Measurements from ENCODE around the gene RBBP9. TPM values are rescaled to one million over a fixed set of nuclear protein-coding genes. Genes with fewer than 3 reads are reported as not detected.

RBBP9 gene
- total and polyA plus RNA-seq, 8 donors: 2.1 to 7.3 (median 5.7) TPM

- Histone ChIP-seq H3K4me1 (peaks cover 8 to 14% (median 8%) of the 10 kb centered on the region in 3 donors), H3K27me3 (no peaks in the 10 kb centered on the region), H3K9me3 (no peaks in the 10 kb centered on the region), H3K36me3 (no peaks in the 10 kb centered on the region), H3K4me3 (peak within 1 kb of the TSS; percentile 73 to 96 (median 88)), H3K27ac (peak within 1 kb of the TSS; percentile 78 to 88 (median 84))
- ATAC-seq: peak; percentile 99 to 100 (median 100)
- peak; percentile 91 to 97 (median 94) for DNase-seq
- TF ChIP-seq CTCF (IDR thresholded peaks at IDR 0.05): no peak
- intact Hi-C loops (cut with DNase I): no loop called here
- WGBS, 2 donors: 0% methylated on average over 57 of the region's 57 CpGs
- FAIRE-seq: peak; percentile 51
These were observed 29.9 kb downstream of the RBBP9 start, which contains the start of the genes DZANK1 and POLR3F for GRCh38 chr20:18466894-18467730. TSS of gene DZANK1 (minus strand) at chr20:18467030. CDS start at chr20:18465358, 1,672 bp downstream. TSS of gene POLR3F (plus strand) at chr20:18467390. CDS start at chr20:18467507, 117 bp downstream.

- DNase-seq: no peak
- no peaks in the 10 kb centered on the region for H3K36me3 ChIP-seq
- intact Hi-C loops (cut with DNase I): no loop called here
- no peak overlapping the region for H3K27ac ChIP-seq
- H3K27me3 ChIP-seq: no peaks in the 10 kb centered on the region
- H3K9me3 ChIP-seq: no peaks in the 10 kb centered on the region
- no peak for FAIRE-seq
- 0% methylated on average over 15 of the region's 15 CpGs for WGBS, 2 donors
- peaks cover 8 to 14% (median 8%) of the 10 kb centered on the region in 3 donors for H3K4me1 ChIP-seq
- no peak for TF ChIP-seq CTCF (IDR thresholded peaks at IDR 0.05)
- peak overlapping the region; percentile 73 to 96 (median 88) for H3K4me3 ChIP-seq
- ATAC-seq: peak; percentile 30 to 63 (median 52)
These were observed 30.5 kb downstream of the RBBP9 start for GRCh38 chr20:18466574-18466893.

- no peak for ATAC-seq
- TF ChIP-seq CTCF (IDR thresholded peaks at IDR 0.05): no peak
- no peak overlapping the region for H3K4me3 ChIP-seq
These were observed 31.4 kb downstream of the RBBP9 start for GRCh38 chr20:18465536-18466200.

GRCh38 chr20:18456600-18456999 is 40.4 kb downstream of the RBBP9 start:
- 82 to 83% methylated on average over 3 of the region's 3 CpGs for WGBS, 2 donors
- Histone ChIP-seq H3K4me1 (no peaks in the 10 kb centered on the region), H3K9me3 (no peaks in the 10 kb centered on the region), H3K27me3 (no peaks in the 10 kb centered on the region), H3K4me3 (no peak overlapping the region), H3K36me3 (no peaks in the 10 kb centered on the region), H3K27ac (no peak overlapping the region)
- TF ChIP-seq CTCF (IDR thresholded peaks at IDR 0.05): no peak
- ATAC-seq: no peak
- intact Hi-C loops (cut with DNase I): no loop called here
- FAIRE-seq: no peak
- DNase-seq: no peak

More at GRCh38 chr20:18465536-18466200, 31.4 kb downstream of the RBBP9 start:
- peaks cover 8 to 14% (median 8%) of the 10 kb centered on the region in 3 donors for H3K4me1 ChIP-seq
- no peak for DNase-seq
- no peaks in the 10 kb centered on the region for H3K9me3 ChIP-seq
- no peak for FAIRE-seq
- intact Hi-C loops (cut with DNase I): no loop called here
- WGBS, 2 donors: 28 to 30% methylated on average over 6 of the region's 6 CpGs
- no peaks in the 10 kb centered on the region for H3K36me3 ChIP-seq
- no peak overlapping the region for H3K27ac ChIP-seq
- H3K27me3 ChIP-seq: no peaks in the 10 kb centered on the region
